Endodermal cell (in vitro differentiated cells): ENCODE measurements around the gene HMGB4. TPM values are rescaled to one million over a fixed set of nuclear protein-coding genes. Genes with fewer than 3 reads are reported as not detected.

Experiments
- DNase-seq: peaks from one replicate; pipeline ENCODE4 v3.0.0-alpha.2; 2017
- H3K27ac ChIP-seq: 2 replicates; pipeline ENCODE4 v1.5.1; 2013; ENCODE audit warnings: mild to moderate bottlenecking, low read depth, low read length, moderate library complexity
- H3K27me3 ChIP-seq: 2 replicates; pipeline ENCODE4 v1.6.1; 2013; ENCODE audit warnings: mild to moderate bottlenecking, low read length, moderate library complexity; ENCODE audit not compliant: insufficient read depth, control insufficient read depth, poor library complexity, severe bottlenecking
- H3K36me3 ChIP-seq: 2 replicates; pipeline ENCODE4 v1.7.0; 2013; ENCODE audit warnings: mild to moderate bottlenecking, low read length, moderate library complexity; ENCODE audit not compliant: control insufficient read depth, insufficient read depth
- H3K4me1 ChIP-seq: one replicate; pipeline ENCODE4 v1.7.0; 2013; ENCODE audit warnings: low read length; ENCODE audit not compliant: control insufficient read depth, insufficient read depth
- H3K4me3 ChIP-seq: 2 replicates; pipeline ENCODE4 v1.5.1; 2013; ENCODE audit warnings: mild to moderate bottlenecking, low read length, moderate library complexity
- H3K9ac ChIP-seq: 2 replicates; pipeline ENCODE4 v1.6.1; 2013; ENCODE audit warnings: mild to moderate bottlenecking, low read length, moderate library complexity; ENCODE audit not compliant: poor library complexity, severe bottlenecking; ENCODE audit errors: extremely low read depth
- H3K9me3 ChIP-seq: 2 replicates; pipeline ENCODE4 v1.6.1; 2013; ENCODE audit warnings: mild to moderate bottlenecking, low read length, moderate library complexity; ENCODE audit not compliant: control insufficient read depth
- H3K27ac Mint-ChIP-seq: 2 replicates; pipeline ENCODE4 v1.8.0; 2020; ENCODE audit warnings: mixed read lengths
- H3K27me3 Mint-ChIP-seq: 2 replicates; pipeline ENCODE4 v1.8.0; 2021; ENCODE audit warnings: mild to moderate bottlenecking, mixed read lengths; ENCODE audit not compliant: insufficient read depth
- H3K36me3 Mint-ChIP-seq: 2 replicates; pipeline ENCODE4 v1.8.0; 2020; ENCODE audit warnings: low read depth, mixed read lengths
- H3K4me1 Mint-ChIP-seq: 2 replicates; pipeline ENCODE4 v1.8.0; 2020; ENCODE audit warnings: mixed read lengths
- H3K4me3 Mint-ChIP-seq: 2 replicates; pipeline ENCODE4 v1.8.0; 2020; ENCODE audit warnings: mild to moderate bottlenecking, moderate library complexity, mixed read lengths
- H3K9me3 Mint-ChIP-seq: 2 replicates; pipeline ENCODE4 v1.8.0; 2020; ENCODE audit warnings: mild to moderate bottlenecking, mixed read lengths
- WGBS, 2 experiments: methylation state at CpG; one replicate each; pipeline versions ENCODE4 v1.1.5 to v1.1.7; 2013; ENCODE audit warnings: missing lambda C conversion rate in 2 of 2, mixed read lengths in 1 of 2; ENCODE audit not compliant: insufficient coverage in 1 of 2, insufficient read length in 1 of 2; 5-methylcytosine and 5-hydroxymethylcytosine counted together
- total RNA-seq, 2 donors: library from RNA; stranded (reverse); fragmentation: NEBNext Ultra II Directional in 1 of 2; extraction: Animal tissue kit (Norgen Biotek cat#: 25700) in 1 of 2; gene quantifications; 2 replicates in 1 of 2; 3 replicates in 1 of 2; pipeline ENCODE4 v1.2.1, GENCODE V29; 2021
- TF ChIP-seq, protein P1 (sequence below): fragments of 200-600 bp; sonication (generic); conservative IDR thresholded peaks from 2 replicates; pipeline ENCODE4 v1.5.0; 2021; ENCODE audit warnings: antibody characterized with exemption, mild to moderate bottlenecking

HMGB4 gene
- total RNA-seq, 2 donors from 2014 or later: not detected

DNA sequence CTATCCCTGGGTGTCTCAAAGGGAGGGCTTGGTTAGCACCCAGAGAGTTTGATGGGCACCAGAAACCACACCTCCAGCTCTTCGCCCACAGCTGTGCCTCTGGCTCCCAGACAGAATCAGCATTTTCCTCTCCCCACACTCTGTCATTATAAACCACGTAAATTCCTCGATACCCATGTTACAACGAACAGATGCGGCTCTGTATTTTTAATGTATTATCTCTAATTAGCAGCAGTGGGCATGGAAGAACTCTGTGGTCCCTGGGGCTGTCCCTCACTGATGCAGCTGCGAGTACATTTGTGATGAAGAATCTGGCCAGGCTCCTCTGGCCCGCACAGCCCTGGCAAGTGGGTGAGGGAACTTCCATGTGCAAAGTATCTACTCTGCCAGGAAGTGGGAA is 10.8 kb downstream of the HMGB4 start:
- TF ChIP-seq, protein P1, sequence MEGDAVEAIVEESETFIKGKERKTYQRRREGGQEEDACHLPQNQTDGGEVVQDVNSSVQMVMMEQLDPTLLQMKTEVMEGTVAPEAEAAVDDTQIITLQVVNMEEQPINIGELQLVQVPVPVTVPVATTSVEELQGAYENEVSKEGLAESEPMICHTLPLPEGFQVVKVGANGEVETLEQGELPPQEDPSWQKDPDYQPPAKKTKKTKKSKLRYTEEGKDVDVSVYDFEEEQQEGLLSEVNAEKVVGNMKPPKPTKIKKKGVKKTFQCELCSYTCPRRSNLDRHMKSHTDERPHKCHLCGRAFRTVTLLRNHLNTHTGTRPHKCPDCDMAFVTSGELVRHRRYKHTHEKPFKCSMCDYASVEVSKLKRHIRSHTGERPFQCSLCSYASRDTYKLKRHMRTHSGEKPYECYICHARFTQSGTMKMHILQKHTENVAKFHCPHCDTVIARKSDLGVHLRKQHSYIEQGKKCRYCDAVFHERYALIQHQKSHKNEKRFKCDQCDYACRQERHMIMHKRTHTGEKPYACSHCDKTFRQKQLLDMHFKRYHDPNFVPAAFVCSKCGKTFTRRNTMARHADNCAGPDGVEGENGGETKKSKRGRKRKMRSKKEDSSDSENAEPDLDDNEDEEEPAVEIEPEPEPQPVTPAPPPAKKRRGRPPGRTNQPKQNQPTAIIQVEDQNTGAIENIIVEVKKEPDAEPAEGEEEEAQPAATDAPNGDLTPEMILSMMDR: no peak
- Histone ChIP-seq H3K4me1 (no peaks in the 10 kb centered on the region), H3K36me3 (no peaks in the 10 kb centered on the region), H3K4me3 (no peak overlapping the region), H3K9me3 (peaks cover 12% of the 10 kb centered on the region), H3K9ac (no peak overlapping the region), H3K27me3 (peaks cover 4% of the 10 kb centered on the region), H3K27ac (no peak overlapping the region)
- 93 to 95% methylated on average over 7 of the region's 7 CpGs for WGBS, 2 experiments
- Mint-ChIP-seq H3K4me1 (peaks cover 9% of the 10 kb centered on the region), H3K4me3 (no peak overlapping the region), H3K27ac (no peak overlapping the region), H3K9me3 (peaks cover 7% of the 10 kb centered on the region), H3K27me3 (peaks cover 20% of the 10 kb centered on the region), H3K36me3 (peaks cover 2% of the 10 kb centered on the region)
- DNase-seq: no peak

DNA sequence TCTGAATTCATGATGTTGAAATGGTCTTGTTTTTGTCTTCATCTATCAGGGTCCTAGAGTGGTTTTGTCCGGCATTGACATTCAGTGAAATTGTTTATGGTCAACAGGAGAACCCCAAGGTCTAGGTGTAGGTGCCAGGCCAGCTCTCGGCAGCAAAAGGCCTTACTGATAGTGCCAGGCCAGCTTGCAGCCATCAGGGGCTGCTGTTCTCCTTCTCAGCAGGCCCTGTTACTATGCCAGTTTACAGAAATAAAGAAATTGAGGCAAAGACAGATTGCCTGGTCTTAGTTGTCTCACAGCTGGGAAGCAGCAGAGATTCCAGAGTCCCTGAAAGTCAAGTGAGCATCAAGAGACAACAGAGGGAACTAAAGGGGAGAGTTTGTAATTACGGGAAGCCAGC is 12.0 kb downstream of the HMGB4 start:
- TF ChIP-seq, protein P1: peak; percentile 49

DNA sequence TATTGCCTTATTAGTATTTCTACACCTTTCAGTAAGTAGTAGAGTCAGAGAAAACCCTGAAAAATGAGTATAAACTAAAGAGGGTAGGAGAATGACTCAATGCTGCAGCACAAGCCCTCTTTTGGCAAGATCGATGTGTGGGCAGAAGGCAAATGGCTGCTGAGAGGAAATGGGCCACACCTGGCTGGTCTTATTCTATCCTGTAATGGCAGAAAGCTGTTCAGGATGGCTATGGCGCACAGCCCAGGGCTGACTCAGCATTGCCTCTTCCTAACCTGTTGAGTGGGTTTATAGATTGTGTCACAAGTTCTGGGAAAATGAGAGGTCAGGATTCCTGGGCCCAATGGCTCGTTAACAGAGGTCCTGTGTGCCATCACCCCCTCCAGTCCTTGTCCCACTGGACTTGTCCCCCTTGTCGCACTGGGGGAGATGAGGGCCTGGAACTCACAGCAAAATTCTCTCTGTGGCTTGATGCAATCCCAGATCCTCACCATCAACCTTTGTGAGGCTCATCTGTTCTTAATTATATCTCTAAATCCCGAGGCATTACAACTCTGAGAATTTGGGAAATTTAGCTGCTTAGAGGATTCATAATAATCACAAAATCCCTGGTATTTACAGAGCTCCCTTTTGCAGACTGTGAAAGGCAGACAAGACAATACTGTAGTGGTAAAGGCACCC is 13.2 kb downstream of the HMGB4 start:
- Histone ChIP-seq H3K9ac (no peak overlapping the region), H3K4me1 (no peaks in the 10 kb centered on the region), H3K4me3 (no peak overlapping the region), H3K27me3 (peaks cover 3% of the 10 kb centered on the region), H3K36me3 (no peaks in the 10 kb centered on the region), H3K9me3 (peaks cover 12% of the 10 kb centered on the region), H3K27ac (no peak overlapping the region)
- DNase-seq: no peak
- Mint-ChIP-seq H3K27me3 (peaks cover 21% of the 10 kb centered on the region), H3K36me3 (peaks cover 2% of the 10 kb centered on the region), H3K9me3 (peaks cover 7% of the 10 kb centered on the region), H3K27ac (no peak overlapping the region), H3K4me1 (peaks cover 5% of the 10 kb centered on the region), H3K4me3 (no peak overlapping the region)
- WGBS, 2 experiments: 68 to 93% methylated on average over 3 to 5 of the region's 5 CpGs
- TF ChIP-seq, protein P1: no peak

More for the DNA sequence above, 12.0 kb downstream of the HMGB4 start:
- DNase-seq: no peak
- Mint-ChIP-seq H3K4me1 (peaks cover 9% of the 10 kb centered on the region), H3K36me3 (peaks cover 2% of the 10 kb centered on the region), H3K9me3 (peaks cover 7% of the 10 kb centered on the region), H3K27ac (no peak overlapping the region), H3K27me3 (peaks cover 21% of the 10 kb centered on the region), H3K4me3 (no peak overlapping the region)
- peaks cover 12% of the 10 kb centered on the region for H3K9me3 ChIP-seq
- no peak overlapping the region for H3K27ac ChIP-seq
- H3K36me3 ChIP-seq: no peaks in the 10 kb centered on the region
- no peak overlapping the region for H3K4me3 ChIP-seq
- H3K4me1 ChIP-seq: no peaks in the 10 kb centered on the region
- WGBS, 2 experiments: 88 to 100% methylated on average over 3 of the region's 3 CpGs
- H3K27me3 ChIP-seq: no peaks in the 10 kb centered on the region
- H3K9ac ChIP-seq: no peak overlapping the region
